K562 (cell line): ENCODE data around the gene TUBGCP5.
"Not testable (repeated sequence)": the region's sequence is repeated elsewhere in the genome, so short reads cannot be mapped to it uniquely, and the experiment has no call there.

Experiments used
- AFF4 ChIP-seq: sonication (generic); formaldehyde crosslinking; IDR thresholded peaks from 2 replicates; pipeline ENCODE4 v1.8.0; 2023; ENCODE audit warnings: mild to moderate bottlenecking, missing genetic modification reagents
- CTCF ChIP-seq, 3 experiments: IDR thresholded peaks in 2 of 3; conservative IDR thresholded peaks in 1 of 3; 2 replicates each; pipeline ENCODE4 v1.5.1; 2011 to 2012; ENCODE audit warnings: low read length in 3 of 3, mild to moderate bottlenecking in 3 of 3, control low read depth in 2 of 3, improper control_type of control experiment in 1 of 3, inconsistent platforms in 1 of 3, low read depth in 1 of 3, mixed read lengths in 1 of 3, moderate library complexity in 1 of 3; ENCODE audit not compliant: insufficient read depth in 2 of 3
- ETS2 ChIP-seq: IDR thresholded peaks from 2 replicates; pipeline ENCODE4 v1.6.1; 2016; ENCODE audit warnings: borderline replicate concordance, missing genetic modification characterization, mild to moderate bottlenecking, moderate library complexity, missing compliant biosample characterization; ENCODE audit not compliant: poor library complexity, severe bottlenecking
- ETV5 ChIP-seq: sonication (generic); formaldehyde crosslinking; IDR thresholded peaks from 2 replicates; pipeline ENCODE4 v1.4.0; 2020; ENCODE audit warnings: low read depth, mild to moderate bottlenecking, missing genetic modification reagents
- NCOR1 ChIP-seq: fragments of 450-650 bp; IDR thresholded peaks from 2 replicates; pipeline ENCODE4 v1.6.1; 2016; ENCODE audit warnings: mild to moderate bottlenecking, moderate library complexity
- PRPF4 ChIP-seq: fragments of 200-400 bp; formaldehyde crosslinking; IDR thresholded peaks from one replicate; pipeline ENCODE4 v1.6.1; 2017; ENCODE audit warnings: low read length, low read depth, mild to moderate bottlenecking; ENCODE audit not compliant: insufficient read depth, poor library complexity, severe bottlenecking
- RAD21 ChIP-seq, 2 experiments: fragments of 250-450 bp in 1 of 2; fragments of 450-650 bp in 1 of 2; sonication (Bioruptor Pico) in 1 of 2; formaldehyde crosslinking in 1 of 2; IDR thresholded peaks in 1 of 2; conservative IDR thresholded peaks in 1 of 2; 2 replicates each; pipeline versions ENCODE4 v1.4.0 to v1.8.0; 2020 to 2022; ENCODE audit warnings: mild to moderate bottlenecking in 2 of 2, moderate library complexity in 1 of 2
- ZFP30 ChIP-seq: fragments of 250-450 bp; sonication (Bioruptor Pico); IDR thresholded peaks from 2 replicates; pipeline ENCODE4 v1.8.0; 2022; ENCODE audit warnings: moderate library complexity, mild to moderate bottlenecking, inconsistent platforms, borderline replicate concordance
- ZNF280A ChIP-seq: fragments of 450-650 bp; IDR thresholded peaks from 2 replicates; pipeline ENCODE4 v1.6.1; 2018; ENCODE audit warnings: mild to moderate bottlenecking, low read depth; ENCODE audit not compliant: partially characterized antibody

DNA sequence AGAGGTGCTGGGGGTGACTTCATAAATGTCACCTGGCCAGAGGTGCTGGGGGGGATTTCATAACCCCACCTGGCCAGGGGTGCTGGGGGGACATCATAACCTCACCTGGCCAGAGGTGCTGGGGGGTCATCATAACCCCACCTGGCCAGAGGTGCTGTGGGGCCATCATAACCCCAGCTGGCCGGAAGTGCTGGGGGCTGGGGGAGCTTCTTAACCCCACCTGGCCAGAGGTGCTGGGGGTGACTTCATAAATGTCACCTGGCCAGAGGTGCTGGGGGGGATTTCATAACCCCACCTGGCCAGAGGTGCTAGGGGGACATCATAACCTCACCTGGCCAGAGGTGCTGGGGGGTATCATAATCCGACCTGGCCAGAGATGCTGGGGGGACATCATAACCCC is 4.6 kb upstream of the TUBGCP5 start:
- TF ChIP-seq RAD21 (CRISPR knock-in tag; conservative IDR thresholded peaks at IDR 0.05 in 1 of 2, IDR thresholded peaks at IDR 0.05 in 1 of 2); ZFP30; CTCF (IDR thresholded peaks at IDR 0.05 in 2 of 3, conservative IDR thresholded peaks at IDR 0.05 in 1 of 3; ENCODE audit: insufficient read depth in 2 of 3, low read depth in 1 of 3, low read length in 3 of 3); PRPF4; ETS2 (tag); ETV5 (CRISPR knock-in tag); AFF4 (CRISPR knock-in tag); NCOR1; ZNF280A: not testable (repeated sequence)
